ENCODE data around the gene RIMOC1.
A peak's percentile ranks its signal among the peaks of the same experiment; 100 is the strongest.

RIMOC1 gene

DNA sequence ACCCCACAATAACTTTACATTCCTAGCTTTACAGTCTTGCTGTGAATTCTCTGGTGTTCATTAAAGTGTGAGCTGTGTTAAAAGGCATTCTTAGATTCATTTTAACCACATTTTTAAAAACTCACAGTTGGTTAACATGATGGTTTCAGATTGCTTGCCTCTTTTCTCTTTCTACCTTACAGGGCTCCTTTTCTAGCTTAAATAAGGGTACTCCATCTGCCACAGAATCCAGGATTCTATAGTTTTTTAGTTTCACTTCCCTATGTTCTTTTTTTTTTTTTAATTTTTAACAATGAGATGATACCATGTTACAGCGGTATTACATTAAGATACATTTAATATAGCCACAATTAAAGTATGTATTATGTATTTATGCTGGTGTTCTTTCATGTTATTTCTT lies 17.0 kb downstream of the RIMOC1 start:
- H3K27ac ChIP-seq: no peak overlapping the region
- TF ChIP-seq ZFX (IDR thresholded peaks at IDR 0.05): no peak
- TF ChIP-seq, protein P1, sequence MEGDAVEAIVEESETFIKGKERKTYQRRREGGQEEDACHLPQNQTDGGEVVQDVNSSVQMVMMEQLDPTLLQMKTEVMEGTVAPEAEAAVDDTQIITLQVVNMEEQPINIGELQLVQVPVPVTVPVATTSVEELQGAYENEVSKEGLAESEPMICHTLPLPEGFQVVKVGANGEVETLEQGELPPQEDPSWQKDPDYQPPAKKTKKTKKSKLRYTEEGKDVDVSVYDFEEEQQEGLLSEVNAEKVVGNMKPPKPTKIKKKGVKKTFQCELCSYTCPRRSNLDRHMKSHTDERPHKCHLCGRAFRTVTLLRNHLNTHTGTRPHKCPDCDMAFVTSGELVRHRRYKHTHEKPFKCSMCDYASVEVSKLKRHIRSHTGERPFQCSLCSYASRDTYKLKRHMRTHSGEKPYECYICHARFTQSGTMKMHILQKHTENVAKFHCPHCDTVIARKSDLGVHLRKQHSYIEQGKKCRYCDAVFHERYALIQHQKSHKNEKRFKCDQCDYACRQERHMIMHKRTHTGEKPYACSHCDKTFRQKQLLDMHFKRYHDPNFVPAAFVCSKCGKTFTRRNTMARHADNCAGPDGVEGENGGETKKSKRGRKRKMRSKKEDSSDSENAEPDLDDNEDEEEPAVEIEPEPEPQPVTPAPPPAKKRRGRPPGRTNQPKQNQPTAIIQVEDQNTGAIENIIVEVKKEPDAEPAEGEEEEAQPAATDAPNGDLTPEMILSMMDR (conservative IDR thresholded peaks at IDR 0.05): no peak

DNA sequence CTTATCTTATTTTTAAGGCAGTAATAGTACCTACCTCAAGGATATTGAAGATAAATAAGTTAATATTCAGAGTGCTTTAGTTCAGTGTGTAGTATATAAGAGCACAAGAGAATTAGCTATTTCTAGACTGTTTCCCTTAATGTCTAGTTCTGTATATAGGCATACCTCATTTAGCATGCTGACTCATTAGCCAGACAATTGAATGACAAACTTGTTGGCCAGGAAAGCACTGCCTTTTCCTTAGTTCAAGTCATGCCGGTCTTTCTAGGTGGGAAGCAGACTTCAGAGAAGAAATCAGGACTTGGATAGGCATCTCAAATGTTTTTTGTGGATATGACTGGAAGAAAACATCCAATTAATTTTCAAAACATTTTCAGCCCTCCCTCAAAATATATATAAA lies 17.7 kb downstream of the RIMOC1 start:
- H3K27ac ChIP-seq: no peak overlapping the region
- TF ChIP-seq, protein P1 (conservative IDR thresholded peaks at IDR 0.05): no peak
- TF ChIP-seq ZFX (IDR thresholded peaks at IDR 0.05): no peak

DNA sequence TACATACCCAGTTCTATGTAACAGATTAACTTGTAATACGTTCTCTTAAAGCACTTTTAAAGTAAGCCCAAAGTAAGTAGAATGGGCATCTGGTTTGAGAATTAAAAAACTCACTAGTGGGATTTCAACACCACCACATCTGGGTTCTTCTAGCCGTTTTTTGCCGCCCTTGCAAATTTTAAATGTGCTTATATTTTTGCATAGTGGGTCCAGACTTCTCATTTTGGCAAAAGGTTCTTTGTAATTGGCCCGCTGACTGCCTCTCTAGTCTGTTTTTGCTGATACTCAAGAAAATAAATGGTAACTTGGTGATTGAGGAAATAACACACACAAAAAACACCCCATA lies 20.4 kb downstream of the RIMOC1 start:
- no peak for TF ChIP-seq ZFX (IDR thresholded peaks at IDR 0.05)
- TF ChIP-seq, protein P1 (conservative IDR thresholded peaks at IDR 0.05): no peak
- peak overlapping the region; percentile 91 for H3K27ac ChIP-seq

DNA sequence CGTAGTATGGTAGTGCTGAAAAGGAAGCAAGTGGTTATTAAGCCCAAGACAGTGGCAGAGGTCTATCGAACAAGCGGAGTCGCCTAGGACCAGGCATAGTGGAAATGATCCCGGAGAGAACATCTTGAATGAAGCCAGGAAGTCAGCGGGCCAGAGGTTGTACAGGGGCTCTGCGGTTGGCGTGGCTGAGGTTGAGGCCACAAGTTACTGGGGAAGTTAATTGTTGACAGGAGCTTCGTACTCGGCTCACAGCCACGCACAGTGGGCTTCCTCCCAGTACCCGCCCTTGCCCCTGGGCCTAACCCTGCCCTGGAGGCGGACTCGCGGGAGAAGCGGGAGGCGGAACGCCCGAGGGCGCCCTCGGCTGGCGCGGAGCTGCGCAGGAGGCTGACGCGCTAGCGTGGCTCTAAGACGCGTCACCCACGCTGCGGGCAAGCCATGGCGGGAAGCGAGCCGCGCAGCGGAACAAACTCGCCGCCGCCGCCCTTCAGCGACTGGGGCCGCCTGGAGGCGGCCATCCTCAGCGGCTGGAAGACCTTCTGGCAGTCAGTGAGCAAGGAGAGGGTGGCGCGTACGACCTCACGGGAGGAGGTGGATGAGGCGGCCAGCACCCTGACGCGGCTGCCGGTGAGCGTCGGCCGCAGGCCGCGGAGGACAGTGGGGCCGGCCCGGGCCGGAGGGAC lies 20.9 kb downstream of the RIMOC1 start, which contains the start of gene FBXO4:
Gene FBXO4 (plus strand): TSS at position 410 of the 683 bp plus-strand sequence. CDS start 29 bp downstream, at position 439.
- TF ChIP-seq, protein P1 (conservative IDR thresholded peaks at IDR 0.05): peak; percentile 82
- TF ChIP-seq ZFX (IDR thresholded peaks at IDR 0.05): peak; percentile 92

DNA sequence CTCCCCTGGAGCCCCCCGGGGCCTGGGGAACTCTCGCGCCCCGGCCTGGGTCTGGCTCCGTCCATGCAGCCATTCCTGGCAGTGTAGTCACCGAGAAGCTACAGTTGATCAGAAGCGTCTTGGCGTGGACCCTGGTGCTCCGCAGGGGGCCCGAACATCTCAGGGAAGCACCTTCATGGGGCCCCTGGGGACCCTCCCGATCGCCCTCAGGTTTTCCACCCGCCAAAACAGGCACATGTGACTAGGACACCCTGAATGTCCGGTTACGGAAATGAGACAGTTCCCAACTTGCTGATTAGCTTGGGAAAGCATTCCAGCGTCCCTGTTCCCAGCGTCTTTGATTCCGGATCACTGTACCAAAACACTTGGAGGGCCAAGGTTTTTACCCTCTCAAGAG lies 21.4 kb downstream of the RIMOC1 start:
- peak overlapping the region; percentile 91 for H3K27ac ChIP-seq

More for the DNA sequence above, 20.9 kb downstream of the RIMOC1 start, which contains the start of gene FBXO4:
- peak within 1 kb of the TSS; percentile 91 for H3K27ac ChIP-seq

DNA sequence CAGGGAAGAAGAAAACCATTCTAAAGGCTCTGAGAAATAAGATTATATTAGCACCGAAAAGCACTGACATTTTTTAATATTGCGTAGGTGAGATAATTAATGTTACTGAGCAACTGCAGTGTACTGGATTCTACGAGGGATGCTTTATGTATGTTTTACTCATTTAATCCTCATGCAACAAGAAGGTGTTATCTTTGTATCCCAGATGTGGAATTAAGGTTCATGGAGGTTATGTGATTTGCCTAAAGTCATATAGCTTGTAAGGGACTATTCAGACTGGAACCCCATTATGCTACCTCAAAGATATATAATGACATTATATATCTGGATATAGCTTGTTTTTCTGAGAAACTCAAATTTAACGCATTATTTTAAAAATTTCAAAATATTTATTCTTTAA lies 23.5 kb downstream of the RIMOC1 start:
- TF ChIP-seq ZFX (IDR thresholded peaks at IDR 0.05): no peak
- TF ChIP-seq, protein P1 (conservative IDR thresholded peaks at IDR 0.05): no peak
- H3K27ac ChIP-seq: no peak overlapping the region

More for the DNA sequence above, 21.4 kb downstream of the RIMOC1 start:
- TF ChIP-seq, protein P1 (conservative IDR thresholded peaks at IDR 0.05): no peak
- TF ChIP-seq ZFX (IDR thresholded peaks at IDR 0.05): peak; percentile 54

DNA sequence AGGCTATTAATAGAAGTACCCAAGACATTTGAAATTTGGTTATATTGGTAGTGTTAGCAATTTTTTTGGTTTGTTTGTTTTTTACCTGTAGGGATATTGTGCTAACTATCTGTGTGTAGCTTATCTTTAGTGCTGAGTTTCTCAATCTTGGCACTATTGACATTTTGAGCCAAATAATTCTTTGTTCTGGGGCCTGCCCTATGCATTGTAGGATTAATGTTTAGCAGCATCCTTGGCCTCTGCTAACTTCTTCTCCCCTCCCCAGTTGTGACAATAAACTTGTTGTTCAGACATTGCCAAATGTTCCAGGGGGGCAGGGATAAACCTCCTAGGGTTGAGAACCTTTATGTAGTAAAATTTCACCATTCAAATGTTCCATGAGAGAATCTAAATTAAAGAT lies 24.9 kb downstream of the RIMOC1 start:
- no peak for TF ChIP-seq ZFX (IDR thresholded peaks at IDR 0.05)
- TF ChIP-seq, protein P1 (conservative IDR thresholded peaks at IDR 0.05): no peak
- H3K27ac ChIP-seq: no peak overlapping the region

All from C4-2B (cell line).